HL-60/S4 treated with phorbol 12-myristate 13-acetate at 8.2 ng/mL for 4 days and 3 days (cell line): ENCODE measurements around the gene PAFAH1B2.
"Not testable (repeated sequence)": the region's sequence is repeated elsewhere in the genome, so short reads cannot be mapped to it uniquely, and the experiment has no call there.

Source experiments
- in situ Hi-C: fragments of 300-500 bp; cut with MboI; formaldehyde crosslinking; loops from 2 replicates; pipeline ENCODE4 v1.15.0; 2022; ENCODE audit warnings: low sequenced_read_pairs

PAFAH1B2 gene

DNA sequence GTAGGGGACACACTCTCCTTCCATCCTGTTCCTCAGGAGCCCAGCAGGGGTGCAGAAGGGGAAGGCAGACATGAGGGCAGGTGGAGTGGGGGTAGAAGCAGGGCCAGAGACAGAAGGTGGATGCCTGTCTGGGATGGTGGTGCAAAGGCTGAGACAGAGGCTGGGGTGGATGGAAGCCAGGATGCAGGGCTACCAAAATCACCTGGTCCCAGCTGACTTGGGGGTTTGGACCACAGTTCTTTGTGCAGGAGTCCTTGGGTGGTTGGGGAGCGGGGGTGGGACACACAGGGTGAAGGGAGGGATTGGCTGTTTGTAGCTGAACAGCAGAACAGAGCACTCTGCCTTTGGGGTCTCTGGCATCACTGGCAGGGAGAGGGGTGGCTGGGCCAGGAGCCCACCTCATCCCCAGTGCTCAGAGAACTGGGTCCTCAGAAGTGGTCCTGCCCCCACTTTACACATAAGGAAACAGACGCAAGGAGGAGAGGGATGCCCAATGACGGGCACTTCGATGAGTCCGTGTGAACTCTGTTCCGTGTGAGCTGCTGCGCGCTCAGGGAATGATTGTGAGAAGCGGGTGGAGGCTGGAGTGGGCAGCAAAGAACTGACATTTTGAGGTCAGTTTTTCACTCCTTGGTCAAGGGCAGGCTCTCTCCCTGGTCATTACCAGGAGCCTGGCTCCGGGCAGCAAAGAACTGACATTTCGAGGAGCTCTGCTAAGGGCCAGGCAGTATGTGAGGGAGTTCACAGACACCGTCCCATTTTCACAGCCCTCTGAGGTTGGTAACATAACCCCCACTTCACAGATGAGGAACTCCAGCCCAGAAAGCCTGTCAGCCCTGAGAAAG, 56.9 kb downstream of the PAFAH1B2 start:
- in situ Hi-C loops = no loop called here

DNA sequence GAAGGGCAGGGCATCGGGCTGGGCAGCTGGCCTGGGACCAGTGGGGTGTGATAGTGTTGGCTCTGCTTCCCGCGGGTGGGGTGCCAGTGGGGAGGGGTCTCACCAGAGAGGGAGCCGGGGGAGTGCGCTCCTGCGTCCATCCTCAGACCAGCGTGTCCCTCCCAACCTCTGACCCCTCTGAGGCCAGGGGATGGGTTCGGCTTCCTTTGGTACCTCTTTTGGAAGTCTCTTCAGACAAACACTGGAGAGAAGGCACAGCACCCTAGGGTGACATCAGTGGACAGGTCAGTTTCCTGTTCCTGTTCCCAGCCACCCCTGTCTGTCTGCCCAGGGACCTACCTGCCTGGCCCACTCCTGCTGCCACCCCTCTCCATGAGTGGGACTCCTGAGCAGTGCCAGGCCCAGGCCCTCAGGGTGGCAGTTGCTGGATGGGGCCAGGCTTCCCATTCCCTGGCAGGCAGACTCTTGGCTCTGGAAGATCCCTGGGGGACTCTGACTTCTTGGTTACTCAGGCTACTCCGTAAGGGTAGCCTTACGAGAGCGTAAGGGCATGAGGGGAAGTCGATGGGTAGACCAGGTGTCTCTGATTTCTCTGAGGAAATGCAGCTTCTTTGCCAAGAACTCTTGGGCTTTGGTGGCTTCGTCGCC, 57.7 kb downstream of the PAFAH1B2 start:
- in situ Hi-C loops = no loop called here

DNA sequence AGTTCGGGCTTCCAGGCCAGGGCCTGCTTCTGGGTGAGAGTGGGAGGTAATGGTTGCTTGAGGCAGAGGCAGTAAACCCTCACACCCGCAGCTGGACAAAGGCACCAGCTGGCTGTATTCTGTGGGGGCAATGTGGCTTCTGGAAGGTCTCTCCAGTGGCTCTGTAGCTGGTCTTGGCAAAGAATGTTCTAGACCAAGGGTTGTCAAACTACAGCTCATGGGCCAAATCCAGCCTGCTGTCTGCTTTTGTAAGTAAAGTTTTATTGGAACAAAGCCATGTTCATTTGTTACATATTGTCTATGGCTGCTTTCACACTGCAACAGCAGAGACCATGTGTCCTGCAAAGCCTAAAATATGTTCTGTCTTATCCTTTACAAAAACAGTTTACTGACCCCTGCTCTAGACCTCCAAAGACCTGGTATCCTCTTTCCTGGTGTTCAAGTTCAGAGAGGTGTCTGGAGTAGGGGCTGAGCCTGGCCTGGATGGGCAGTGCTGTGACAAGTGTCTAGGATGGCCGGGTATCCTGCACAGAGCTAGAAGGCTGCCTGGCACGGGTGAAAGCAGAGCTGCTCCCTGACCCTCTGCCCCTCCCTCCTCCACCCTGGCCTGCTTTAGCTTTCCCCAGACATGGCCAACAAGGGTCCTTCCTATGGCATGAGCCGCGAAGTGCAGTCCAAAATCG, 58.4 kb downstream of the PAFAH1B2 start:
- in situ Hi-C loops = no loop called here

DNA sequence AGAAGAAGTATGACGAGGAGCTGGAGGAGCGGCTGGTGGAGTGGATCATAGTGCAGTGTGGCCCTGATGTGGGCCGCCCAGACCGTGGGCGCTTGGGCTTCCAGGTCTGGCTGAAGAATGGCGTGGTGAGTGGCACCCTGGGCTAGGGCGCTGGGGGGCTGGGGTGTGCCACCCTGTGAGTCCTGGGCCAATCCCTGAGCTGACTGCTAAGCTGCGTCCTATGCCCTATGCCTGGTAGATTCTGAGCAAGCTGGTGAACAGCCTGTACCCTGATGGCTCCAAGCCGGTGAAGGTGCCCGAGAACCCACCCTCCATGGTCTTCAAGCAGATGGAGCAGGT, 59.0 kb downstream of the PAFAH1B2 start:
- in situ Hi-C loops = no loop called here

DNA sequence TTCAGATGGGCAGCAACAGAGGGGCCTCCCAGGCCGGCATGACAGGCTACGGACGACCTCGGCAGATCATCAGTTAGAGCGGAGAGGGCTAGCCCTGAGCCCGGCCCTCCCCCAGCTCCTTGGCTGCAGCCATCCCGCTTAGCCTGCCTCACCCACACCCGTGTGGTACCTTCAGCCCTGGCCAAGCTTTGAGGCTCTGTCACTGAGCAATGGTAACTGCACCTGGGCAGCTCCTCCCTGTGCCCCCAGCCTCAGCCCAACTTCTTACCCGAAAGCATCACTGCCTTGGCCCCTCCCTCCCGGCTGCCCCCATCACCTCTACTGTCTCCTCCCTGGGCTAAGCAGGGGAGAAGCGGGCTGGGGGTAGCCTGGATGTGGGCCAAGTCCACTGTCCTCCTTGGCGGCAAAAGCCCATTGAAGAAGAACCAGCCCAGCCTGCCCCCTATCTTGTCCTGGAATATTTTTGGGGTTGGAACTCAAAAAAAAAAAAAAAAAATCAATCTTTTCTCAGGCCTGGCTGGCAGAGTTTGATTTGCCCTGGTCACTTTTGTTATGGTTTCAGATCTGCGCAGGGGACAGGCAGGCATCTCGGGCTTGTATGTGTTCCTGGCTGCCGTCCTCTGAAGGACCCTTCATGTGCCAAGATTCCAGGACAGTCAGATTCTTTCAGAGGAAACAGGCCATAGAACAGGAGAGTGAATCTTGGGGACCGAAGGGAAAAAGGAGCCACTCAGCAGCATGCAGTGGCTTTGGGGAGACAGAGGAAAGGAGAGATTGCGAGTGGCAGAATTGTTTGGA, 60.4 kb downstream of the PAFAH1B2 start:
- in situ Hi-C loops = no loop called here

DNA sequence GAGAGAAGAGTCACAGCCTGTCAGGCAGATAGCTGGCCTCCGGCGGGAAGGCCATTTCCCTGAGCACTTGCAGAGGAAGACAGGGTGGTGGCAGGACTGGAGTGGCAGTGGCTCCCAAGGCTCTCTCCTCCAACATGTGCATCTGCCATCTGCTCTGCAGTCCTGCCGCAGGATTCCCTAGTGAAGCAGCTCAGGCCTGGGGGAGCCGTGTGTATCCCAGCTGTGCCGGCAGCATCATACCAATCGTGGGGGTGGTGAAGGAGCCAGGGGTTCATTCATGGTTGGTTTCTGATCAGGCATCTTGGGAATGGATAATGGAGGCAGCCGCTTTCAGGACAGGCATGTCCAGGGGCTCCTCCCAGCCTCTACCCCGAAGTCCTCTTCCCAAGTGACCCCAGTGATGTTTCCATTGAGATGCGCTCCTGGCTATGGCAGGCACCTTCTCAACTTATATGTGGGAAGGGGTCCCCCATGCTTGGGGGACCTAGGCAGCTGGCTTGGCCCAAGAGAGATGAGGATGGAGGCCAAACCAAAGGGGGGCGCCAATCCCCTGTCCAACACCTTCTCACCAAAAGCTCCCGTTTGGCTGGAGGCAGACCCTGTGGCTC, 61.2 kb downstream of the PAFAH1B2 start:
- in situ Hi-C loops = no loop called here

DNA sequence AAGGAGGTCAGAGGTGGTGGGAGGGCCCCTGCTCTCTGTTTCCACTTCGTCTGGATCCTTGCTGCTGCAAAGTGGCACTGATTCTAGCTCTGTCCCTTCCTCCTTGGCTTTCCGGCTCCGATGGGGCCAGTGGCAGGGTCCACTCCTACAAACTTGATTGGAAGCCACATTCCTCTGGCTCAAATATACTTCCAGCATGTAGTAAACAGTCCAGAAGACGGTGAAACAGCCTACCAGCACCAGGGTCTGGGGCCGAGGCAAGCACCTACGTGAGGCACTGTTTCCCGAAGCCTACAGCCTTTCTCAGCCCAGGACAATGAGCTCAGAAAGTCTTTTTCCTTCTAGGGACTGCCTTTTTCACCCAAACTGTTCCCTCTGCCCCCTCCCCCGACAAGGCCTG, 62.0 kb downstream of the PAFAH1B2 start:
- in situ Hi-C loops = not testable (repeated sequence)

DNA sequence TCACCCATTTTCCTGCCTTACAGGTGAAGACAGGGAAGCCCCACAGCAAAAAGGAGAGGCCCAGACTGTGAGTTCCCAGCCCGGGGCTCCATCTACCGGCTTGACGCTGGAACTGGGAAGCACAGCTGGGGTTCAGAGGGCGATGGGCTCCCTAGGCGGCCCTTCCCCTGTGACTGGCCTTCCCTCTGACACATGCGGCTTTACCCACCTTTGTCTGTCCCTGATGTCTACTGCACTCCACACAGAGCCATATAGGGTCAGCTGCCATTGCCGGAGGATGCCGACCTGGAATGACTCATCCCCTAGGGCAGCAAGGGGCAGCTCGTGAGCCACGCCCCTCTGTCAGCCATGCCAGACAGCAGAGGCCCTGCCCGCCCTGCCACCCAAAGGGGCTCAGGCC, 62.8 kb downstream of the PAFAH1B2 start:
- in situ Hi-C loops = not testable (repeated sequence)

DNA sequence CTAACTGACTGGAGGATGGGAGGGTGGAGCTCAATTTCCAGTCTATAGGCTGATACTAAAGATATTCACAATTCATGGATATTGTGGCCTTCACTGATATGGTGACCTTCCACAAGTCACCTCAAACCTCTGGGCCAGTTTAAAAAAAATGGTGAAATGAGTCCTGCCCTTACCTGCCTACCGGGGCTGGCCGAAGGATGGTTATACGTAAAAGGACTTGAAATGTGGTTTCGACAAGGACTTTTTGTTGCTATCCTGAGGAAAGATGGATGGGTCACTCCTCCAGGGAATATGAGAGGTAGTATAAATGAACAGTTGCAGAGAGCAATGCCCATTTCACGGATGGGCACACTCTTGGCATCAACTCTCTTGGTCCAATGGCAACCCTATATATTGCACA, 63.4 kb downstream of the PAFAH1B2 start:
- in situ Hi-C loops = not testable (repeated sequence)

DNA sequence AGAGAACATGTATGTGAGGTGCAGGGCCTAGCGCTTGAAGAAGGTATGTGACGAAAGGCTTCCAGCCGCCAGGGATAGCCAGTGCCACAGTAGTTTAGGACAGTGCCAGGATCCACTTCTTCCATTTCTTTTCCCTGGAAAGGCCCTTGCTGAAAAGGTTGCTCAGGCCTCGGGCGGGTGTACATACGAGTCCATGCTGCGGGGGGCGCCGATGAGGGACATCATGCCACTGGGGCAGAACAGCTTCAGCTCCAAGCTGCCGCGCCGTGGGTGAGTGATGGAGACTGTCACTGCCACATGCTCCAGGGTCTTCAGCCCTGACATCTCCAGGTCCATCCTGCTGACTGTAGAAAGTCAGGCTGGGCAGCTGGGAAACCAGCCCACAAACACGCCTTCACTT, 64.6 kb downstream of the PAFAH1B2 start:
- in situ Hi-C loops = not testable (repeated sequence)

DNA sequence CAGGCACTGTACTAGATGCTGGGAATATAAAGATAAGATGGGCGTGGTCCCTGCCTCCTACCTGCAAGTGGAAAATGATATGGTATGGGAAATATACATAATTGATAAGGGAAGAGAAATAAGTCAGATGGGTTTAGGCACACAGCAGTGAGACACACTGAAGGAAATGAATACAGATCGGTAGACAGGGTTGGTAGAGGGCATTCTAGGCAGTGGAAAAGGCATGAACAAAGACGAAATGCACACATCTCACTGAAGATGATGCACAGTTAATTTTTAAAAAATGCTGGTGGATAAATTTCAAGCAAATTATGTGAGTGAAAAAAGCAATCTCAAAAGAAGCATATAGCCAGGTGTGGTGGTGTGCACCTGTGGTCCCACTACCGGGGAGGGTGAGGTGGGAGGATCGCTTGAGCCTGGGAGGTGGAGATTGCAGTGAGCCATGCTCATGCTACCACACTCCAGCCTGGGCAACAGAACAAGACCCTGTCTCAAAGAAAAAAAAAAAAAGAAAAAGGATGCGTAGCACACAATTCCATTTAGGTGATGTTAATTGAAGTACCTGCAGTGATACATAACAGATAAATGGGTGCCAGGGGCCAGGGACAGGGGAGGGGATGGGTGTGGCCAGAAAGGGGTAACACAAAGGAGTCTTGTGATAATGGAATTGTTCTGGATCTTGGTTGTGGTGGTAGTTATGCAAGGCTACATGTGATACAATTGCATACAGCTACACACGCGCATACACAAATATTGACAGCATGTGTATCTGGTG, 65.5 kb downstream of the PAFAH1B2 start:
- in situ Hi-C loops = not testable (repeated sequence)

DNA sequence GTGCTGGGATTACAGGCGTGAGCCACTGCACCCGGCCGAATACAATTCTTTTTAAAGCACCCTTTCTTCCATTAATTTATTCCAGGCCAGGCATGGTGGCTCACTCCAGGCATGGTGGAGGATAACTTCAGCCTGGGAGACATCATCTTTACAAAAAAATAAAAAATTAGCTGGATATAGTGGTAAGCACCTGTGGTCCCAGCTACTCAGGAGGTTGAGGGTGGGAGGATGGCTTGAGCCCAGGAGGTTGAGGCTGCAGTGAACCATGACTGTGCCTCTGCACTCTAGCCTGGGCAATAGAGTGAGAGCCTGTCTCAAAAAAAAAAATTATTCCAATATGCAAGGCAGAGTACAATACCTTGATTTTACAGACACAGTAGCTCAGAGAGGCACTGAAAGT, 66.5 kb downstream of the PAFAH1B2 start:
- in situ Hi-C loops = no loop called here

DNA sequence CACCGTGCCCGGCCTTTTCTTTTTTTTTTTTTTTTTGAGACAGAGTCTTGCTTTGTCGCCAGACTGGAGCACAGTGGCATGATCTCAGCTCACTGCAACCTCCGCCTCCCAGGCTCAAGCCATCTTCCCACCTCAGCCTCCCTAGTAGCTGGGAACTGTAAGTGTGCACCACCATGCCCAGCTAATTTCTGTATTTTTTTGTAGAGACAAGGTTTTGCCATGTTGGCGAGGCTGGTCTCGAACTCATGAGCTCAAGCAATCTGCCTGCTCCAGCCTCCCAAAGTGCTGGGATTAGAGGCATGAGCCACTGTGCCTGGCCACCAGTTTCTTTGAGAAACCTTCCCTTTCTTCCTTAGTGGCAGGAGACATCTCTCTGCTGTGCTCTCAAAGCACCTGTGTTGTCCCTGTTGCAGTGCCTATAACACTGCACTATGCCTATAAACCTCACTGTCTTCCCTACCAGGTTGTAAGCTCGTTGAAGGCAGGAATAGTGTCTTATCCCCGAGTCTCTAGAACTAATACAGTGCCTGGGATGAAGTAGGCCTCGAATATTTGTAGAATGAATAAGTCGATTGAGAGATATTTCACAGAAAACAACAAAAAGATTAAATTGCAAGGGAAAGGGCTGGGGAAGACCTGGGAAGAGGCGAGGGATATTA, 68.7 kb downstream of the PAFAH1B2 start:
- in situ Hi-C loops = no loop called here

DNA sequence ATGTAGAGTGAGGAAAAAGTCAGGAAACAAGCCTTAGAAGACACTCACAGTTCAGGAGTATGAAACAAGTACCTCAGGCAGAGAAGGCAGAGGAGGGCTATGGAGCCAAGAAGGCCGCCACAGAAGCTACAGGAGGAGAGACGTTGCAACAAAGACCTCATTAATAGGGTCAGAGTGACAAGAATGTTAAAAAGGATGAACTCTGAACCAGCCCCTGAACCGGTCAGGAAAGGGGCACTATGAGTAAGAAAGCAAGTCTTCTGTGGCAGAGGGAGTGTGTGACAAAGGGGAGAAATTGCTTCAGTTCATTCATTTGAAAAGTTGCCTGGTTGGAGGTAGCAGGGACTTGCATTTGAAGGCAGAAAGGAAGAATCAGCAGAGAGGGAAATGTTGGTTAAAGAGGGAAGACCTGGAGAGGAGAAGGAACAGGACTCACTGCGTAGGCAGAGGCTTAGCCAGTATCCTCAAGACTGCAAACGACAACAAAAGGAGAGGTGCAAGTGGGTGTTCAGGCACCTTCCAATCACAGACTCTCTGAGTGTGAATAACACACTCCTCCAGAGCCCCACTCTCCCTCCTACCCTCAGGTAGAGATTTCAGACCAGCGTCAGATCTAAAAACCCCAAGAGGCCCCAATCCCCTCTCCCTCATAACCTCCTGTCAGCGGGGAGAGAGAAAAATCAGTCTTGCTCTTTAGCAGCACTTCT, 70.5 kb downstream of the PAFAH1B2 start:
- in situ Hi-C loops = no loop called here

DNA sequence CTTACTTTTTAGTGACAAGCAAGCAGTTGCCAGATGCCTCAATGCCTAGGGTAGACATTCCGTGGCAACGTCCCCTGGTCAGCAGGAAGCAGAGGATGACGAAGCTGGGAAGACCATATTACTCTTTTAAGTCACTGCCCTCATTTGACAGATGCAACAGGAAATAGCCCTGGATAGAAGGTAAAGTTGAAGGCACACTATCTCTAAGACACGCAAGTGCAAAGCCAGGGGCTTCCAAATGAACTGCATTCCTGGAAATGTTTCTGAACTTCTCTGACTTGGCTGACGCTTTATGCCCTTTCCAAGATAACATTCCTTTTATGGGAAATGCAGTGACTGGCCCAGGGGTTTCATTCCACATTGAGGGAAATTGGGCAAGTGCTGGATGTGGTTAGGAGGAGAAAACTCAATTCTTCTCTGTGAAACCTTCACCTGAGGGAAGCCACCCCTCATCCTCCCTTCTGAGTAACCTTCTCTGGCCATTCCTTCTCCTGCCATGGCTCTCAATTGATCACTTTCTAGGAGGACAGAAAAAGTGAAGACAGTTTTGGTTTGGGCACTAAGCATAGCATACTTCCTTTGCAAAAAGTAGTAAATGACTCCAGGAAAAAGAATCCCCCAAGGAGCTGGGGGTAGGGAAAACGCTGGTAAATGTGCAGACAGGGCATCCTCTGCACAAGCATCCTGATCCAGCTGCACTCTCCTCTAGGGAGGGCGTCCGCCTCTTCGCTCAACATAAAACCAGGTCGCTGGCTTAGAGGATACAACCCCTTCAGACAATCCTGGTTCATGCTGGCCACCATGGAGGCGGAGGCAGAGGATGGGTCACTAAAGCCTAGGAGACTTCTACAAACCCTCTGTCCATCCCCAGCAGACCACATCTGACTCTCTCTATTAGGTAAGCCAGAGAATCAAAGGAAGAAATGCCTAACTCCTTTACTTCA, 73.3 kb downstream of the PAFAH1B2 start:
- in situ Hi-C loops = no loop called here

DNA sequence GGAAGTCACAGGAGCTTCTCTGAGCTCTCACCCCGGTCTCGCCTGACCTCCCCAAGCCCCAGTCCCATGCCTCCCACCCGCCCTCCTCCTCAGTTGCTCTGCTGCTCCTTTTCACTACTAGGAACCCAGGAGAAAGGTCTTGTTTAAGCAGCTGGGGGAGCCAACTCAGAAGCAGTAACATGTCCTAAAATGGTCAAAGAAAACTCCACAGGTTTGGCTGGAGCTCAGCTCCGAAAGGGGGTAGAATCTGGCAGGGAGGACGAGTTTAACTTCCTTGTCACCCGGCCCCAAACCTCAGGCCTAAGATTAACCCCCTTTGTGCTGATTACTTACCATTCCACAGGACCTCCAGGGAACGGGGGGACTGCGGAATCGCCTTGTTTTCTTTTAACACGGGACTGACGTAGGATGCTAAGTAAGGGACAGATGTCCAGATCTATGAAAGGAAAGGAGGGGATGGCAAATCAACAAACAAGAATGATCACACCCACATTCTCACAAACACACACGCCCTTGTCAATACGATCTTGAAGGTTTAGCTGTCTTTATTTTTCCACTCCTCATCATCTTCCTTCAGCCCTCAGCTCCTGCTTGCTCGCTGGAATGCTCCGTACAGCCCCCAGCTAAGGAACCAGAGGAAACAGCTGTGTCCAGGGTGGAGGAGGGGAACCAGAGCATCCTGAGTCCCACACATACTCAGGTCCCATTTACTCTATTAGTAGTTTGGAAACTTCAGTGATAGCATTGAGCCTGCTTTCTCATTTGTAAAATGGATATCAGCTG, 74.2 kb downstream of the PAFAH1B2 start:
- in situ Hi-C loops = no loop called here

DNA sequence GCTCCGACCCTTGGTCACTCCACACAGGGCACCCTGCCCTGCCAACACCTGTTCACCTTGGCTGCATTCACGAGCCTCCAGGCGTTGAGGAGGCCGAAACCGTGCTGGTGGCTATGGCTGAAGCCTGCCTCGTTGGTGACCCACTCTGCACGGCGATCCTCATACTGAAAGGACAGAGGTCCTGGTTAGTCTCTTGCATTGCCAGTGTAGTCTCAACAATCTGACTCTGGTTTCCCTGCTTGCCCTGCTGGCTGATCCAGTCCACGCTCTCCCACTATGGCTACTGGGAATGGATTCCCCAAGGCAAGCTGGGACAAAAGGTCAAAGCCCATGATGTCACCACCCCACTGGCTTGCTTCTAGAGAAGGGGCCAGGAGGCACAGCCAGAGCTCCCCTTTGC, 74.9 kb downstream of the PAFAH1B2 start:
- in situ Hi-C loops = no loop called here
